Endothelial cell of umbilical vein (primary cell): Measurements from ENCODE around the gene RPL3. TPM values are rescaled to one million over a fixed set of nuclear protein-coding genes. Genes with fewer than 3 reads are reported as not detected.

Experiments
- BruUV-seq: library from RNA; stranded (reverse); fragments of 400-500 nt; replicated peaks from 2 replicates; lab custom pipeline; 2021; lab: Mats Ljungman, UMichigan
- CTCF ChIA-PET: fragments of 300-600, 350-600 bp; sonication (Branson Sonifier 250); formaldehyde crosslinking; loops from one replicate; lab custom pipeline; 2021; ENCODE audit warnings: antibody characterized with exemption, inconsistent platforms; lab: Charles Lee
- POLR2A ChIA-PET: fragments of 300-600, 350-600 bp; sonication (Branson Sonifier 250); formaldehyde crosslinking; loops from one replicate; lab custom pipeline; 2021; ENCODE audit warnings: antibody characterized with exemption, inconsistent platforms; lab: Charles Lee
- DNase-seq: peaks from one replicate; pipeline ENCODE4 v3.0.0-alpha.2; 2011; ENCODE audit warnings: low read depth, low spot score
- FAIRE-seq: peaks from 2 replicates; lab custom pipeline; 2011; peaks lifted over from hg19 to GRCh38; lab: Jason Lieb, UNC
- H2AFZ ChIP-seq: 2 replicates; pipeline ENCODE4 v1.6.0; 2012; ENCODE audit warnings: low read depth, low read length, control low read depth, inconsistent platforms
- H3K27ac ChIP-seq: 2 replicates; pipeline ENCODE4 v1.5.1; 2011; ENCODE audit warnings: low read depth, mild to moderate bottlenecking, control low read depth, low read length, moderate library complexity; ENCODE audit not compliant: insufficient read depth
- H3K27me3 ChIP-seq, 2 experiments: 2 replicates each; pipeline versions ENCODE4 v1.6.0 to v1.6.1; 2011; ENCODE audit warnings: low read length in 2 of 2, mixed read lengths in 1 of 2; ENCODE audit not compliant: control insufficient read depth in 2 of 2, insufficient read depth in 2 of 2
- H3K36me3 ChIP-seq, 2 experiments: 2 replicates in 1 of 2; 3 replicates in 1 of 2; pipeline ENCODE4 v1.5.1; 2011; ENCODE audit warnings: low read length in 2 of 2, mild to moderate bottlenecking in 1 of 2, moderate library complexity in 1 of 2; ENCODE audit not compliant: control insufficient read depth in 2 of 2, insufficient read depth in 2 of 2; ENCODE audit errors: extremely low read depth in 1 of 2
- H3K4me1 ChIP-seq: 3 replicates; pipeline ENCODE4 v1.5.1; 2011; ENCODE audit warnings: mild to moderate bottlenecking, low read length; ENCODE audit not compliant: control insufficient read depth, insufficient read depth; ENCODE audit errors: extremely low read depth
- H3K4me2 ChIP-seq: 2 replicates; pipeline ENCODE4 v1.6.1; 2011; ENCODE audit warnings: low read length, control low read depth, mixed read lengths; ENCODE audit not compliant: insufficient read depth
- H3K4me3 ChIP-seq, 3 experiments: fragments of 200-600 bp in 1 of 3; sonication (generic), shearing (Covaris generic) in 1 of 3; replicated peaks in 1 of 3; 2 replicates each; pipeline ENCODE4 v1.5.1; 2011 to 2016; ENCODE audit warnings: control low read depth in 3 of 3, low read length in 3 of 3, mild to moderate bottlenecking in 2 of 3, inconsistent platforms in 1 of 3, low read depth in 1 of 3, moderate library complexity in 1 of 3; ENCODE audit not compliant: insufficient read depth in 1 of 3
- H3K79me2 ChIP-seq: 2 replicates; pipeline ENCODE4 v1.6.0; 2012; ENCODE audit warnings: low read length, inconsistent platforms; ENCODE audit not compliant: control insufficient read depth, insufficient read depth
- H3K9ac ChIP-seq: replicated peaks from 2 replicates; pipeline ENCODE3; 2011; ENCODE audit warnings: low read length, control low read depth; ENCODE audit not compliant: insufficient read depth; ENCODE audit errors: extremely low read depth
- H3K9me1 ChIP-seq: replicated peaks from 3 replicates; pipeline ENCODE4 v1.6.0; 2011; ENCODE audit warnings: mild to moderate bottlenecking, low read length; ENCODE audit not compliant: control insufficient read depth, insufficient read depth; ENCODE audit errors: extremely low read depth
- H3K9me3 ChIP-seq: replicated peaks from 2 replicates; pipeline ENCODE4 v1.5.1; 2012; ENCODE audit warnings: low read length, inconsistent platforms; ENCODE audit not compliant: control insufficient read depth, insufficient read depth
- H4K20me1 ChIP-seq: replicated peaks from 2 replicates; pipeline ENCODE3; 2011; ENCODE audit warnings: mild to moderate bottlenecking, low read length; ENCODE audit not compliant: control insufficient read depth, insufficient read depth; ENCODE audit errors: extremely low read depth
- CTCF ChIP-seq, 2 donors: IDR thresholded peaks; 1 replicate in 1 of 2; 2 replicates in 1 of 2; pipeline ENCODE4 v1.5.1; 2011; ENCODE audit warnings: low read length in 2 of 2, mild to moderate bottlenecking in 2 of 2, moderate library complexity in 2 of 2, control low read depth in 1 of 2, inconsistent platforms in 1 of 2, low read depth in 1 of 2; ENCODE audit not compliant: insufficient read depth in 1 of 2; ENCODE audit errors: extremely low read depth in 1 of 2
- EZH2 ChIP-seq: IDR thresholded peaks from 2 replicates; pipeline ENCODE4 v1.6.1; 2012; ENCODE audit warnings: borderline replicate concordance, low read depth, mild to moderate bottlenecking, moderate library complexity, low read length, inconsistent platforms; ENCODE audit not compliant: severe bottlenecking
- FOS ChIP-seq: IDR thresholded peaks from 2 replicates; pipeline ENCODE4 v1.6.1; 2011; ENCODE audit warnings: mild to moderate bottlenecking, low read length, moderate library complexity, borderline replicate concordance; ENCODE audit not compliant: insufficient read depth
- GATA2 ChIP-seq: IDR thresholded peaks from 2 replicates; pipeline ENCODE4 v1.7.0; 2011; ENCODE audit warnings: low read depth, mild to moderate bottlenecking, moderate library complexity, mixed read lengths, low read length; ENCODE audit not compliant: insufficient read length, insufficient read depth
- JUN ChIP-seq: IDR thresholded peaks from 2 replicates; pipeline ENCODE4 v1.6.1; 2011; ENCODE audit warnings: borderline replicate concordance, low read depth; ENCODE audit not compliant: insufficient read length, insufficient read depth
- MAX ChIP-seq: IDR thresholded peaks from 2 replicates; pipeline ENCODE4 v1.6.1; 2011; ENCODE audit not compliant: insufficient read depth, insufficient read length
- MYC ChIP-seq: IDR thresholded peaks from one replicate; pipeline ENCODE4 v1.6.1; 2011; ENCODE audit warnings: mild to moderate bottlenecking, low read depth, low read length
- POLR2A ChIP-seq: IDR thresholded peaks from 2 replicates; pipeline ENCODE4 v1.6.1; 2012; ENCODE audit warnings: low read depth, mild to moderate bottlenecking, control low read depth, low read length
- POLR2AphosphoS5 ChIP-seq: IDR thresholded peaks from 2 replicates; pipeline ENCODE4 v1.6.1; 2012; ENCODE audit warnings: low read depth, mild to moderate bottlenecking, control low read depth, low read length, moderate library complexity; ENCODE audit not compliant: insufficient read depth
- dilution Hi-C: fragments of 300-500 bp; cut with MboI; formaldehyde crosslinking; loops from one replicate; pipeline ENCODE4 v1.15.0; 2019; ENCODE audit warnings: low sequenced_read_pairs; ENCODE audit not compliant: extremely low pct_ligation_motif_present
- intact Hi-C: fragments of 100-400 bp; cut with micrococcal nuclease; formaldehyde crosslinking; loops from one replicate; pipeline ENCODE4 v1.10.0; 2022
- polyA plus RNA-seq, 4 experiments: library from polyadenylated mRNA; depleted of rRNA in 3 of 4; stranded (reverse) in 3 of 4; unstranded in 1 of 4; fragments of >200 nt; gene quantifications; 2 replicates each; pipeline versions ENCODE4 v1.2.1 to v1.2.3, GENCODE V29; 2011 to 2012; ENCODE audit warnings: missing spikeins in 1 of 4
- total RNA-seq: library from RNA; stranded (reverse); gene quantifications from 2 replicates; pipeline ENCODE4 v1.2.3, GENCODE V29; 2021

The RPL3 gene
- total and polyA plus RNA-seq, 2 donors (not counting 3 experiments of a cell fraction or from before 2014, with no cell fraction given): 1,954 to 4,065 TPM

GRCh38 chr22:39345231-39345630 lies 25.8 kb upstream of the RPL3 start:
- no TSS peak for BruUV-seq
- H3K4me3 ChIP-seq: no peak overlapping the region
- no peak overlapping the region for H2AFZ ChIP-seq
- TF ChIP-seq POLR2A: no peak
- TF ChIP-seq FOS: no peak
- no peak for TF ChIP-seq MAX
- no peak for TF ChIP-seq POLR2AphosphoS5
- no peak for TF ChIP-seq EZH2
- no peak for TF ChIP-seq CTCF (IDR thresholded peaks at IDR 0.05; ENCODE audit: extremely low read depth in 1 of 2, insufficient read depth in 1 of 2, low read depth in 1 of 2, low read length in 2 of 2)
- no peak for TF ChIP-seq MYC
- TF ChIP-seq JUN: no peak
- TF ChIP-seq GATA2: no peak
- H3K9me1 ChIP-seq: no peaks in the 10 kb centered on the region
- POLR2A ChIA-PET: no interaction called here
- H3K9me3 ChIP-seq: no peaks in the 10 kb centered on the region
- no peak overlapping the region for H3K4me2 ChIP-seq
- no peaks in the 10 kb centered on the region for H4K20me1 ChIP-seq
- intact Hi-C loops (loop anchor here (10.0 kb wide), 1 partner anchor 150 kb away; no protein-coding TSS in a partner anchor), dilution Hi-C loops (no loop called here)
- CTCF ChIA-PET: interaction anchor here (1.0 to 4.4 kb wide), 5 partner anchors 14 to 95 kb away, joined by 3 to 35 read pairs (median 5); partner anchors contain the start of genes RPL3 and TAB1
- H3K9ac ChIP-seq: no peak overlapping the region
- DNase-seq (no peak), FAIRE-seq (no peak)
- no peak overlapping the region for H3K27ac ChIP-seq
- no peaks in the 10 kb centered on the region for H3K36me3 ChIP-seq
- H3K79me2 ChIP-seq: no peaks in the 10 kb centered on the region
- peaks cover 5% of the 10 kb centered on the region for H3K4me1 ChIP-seq
- peaks cover 5 to 10% of the 10 kb centered on the region in 2 experiments for H3K27me3 ChIP-seq
